Transverse colon (tissue), 3 donors: Measurements from ENCODE around the gene ZNF319.

Experiments
- CTCF ChIP-seq, 5 experiments: fragments of 200-600 bp in 3 of 5; fragments of 450-650 bp in 2 of 5; sonication (generic) in 3 of 5; IDR thresholded peaks; 1 replicate in 2 of 5; 2 replicates in 3 of 5; pipeline ENCODE4 v1.5.1; 2016 to 2017; ENCODE audit warnings: antibody characterized with exemption in 5 of 5, inconsistent platforms in 3 of 5, mild to moderate bottlenecking in 2 of 5, moderate library complexity in 1 of 5
- EP300 ChIP-seq: sonication (generic); formaldehyde crosslinking; IDR thresholded peaks from one replicate; pipeline ENCODE4 v1.6.1; 2017; ENCODE audit warnings: antibody characterized with exemption, low read depth
- POLR2A ChIP-seq: fragments of 450-650 bp; IDR thresholded peaks from one replicate; pipeline ENCODE4 v1.6.1; 2016; ENCODE audit warnings: antibody characterized with exemption, mild to moderate bottlenecking, moderate library complexity

- TF ChIP-seq POLR2A (no peak), EP300 (no peak), CTCF (IDR thresholded peaks at IDR 0.05) (no peak)
Observed at GRCh38 chr16:58019866-58020538, 19.5 kb upstream of the ZNF319 start.
